CD4-positive, alpha-beta T cell treated with Interleukin-15 for 1 hour (primary cell): ENCODE measurements around the gene SLC34A2.

Experiments
- DNase-seq: peaks from one replicate; pipeline ENCODE4 v3.0.0-alpha.2; 2020

SLC34A2 gene

GRCh38 chr4:25663781-25664180 lies 8.1 kb downstream of the SLC34A2 start:
- no peak for DNase-seq

- no peak for DNase-seq
These were observed 10.5 kb downstream of the SLC34A2 start for GRCh38 chr4:25666031-25666630.

- DNase-seq: no peak
These were observed 12.4 kb downstream of the SLC34A2 start for GRCh38 chr4:25667931-25668557.

GRCh38 chr4:25670991-25671390 lies 15.3 kb downstream of the SLC34A2 start:
- no peak for DNase-seq

GRCh38 chr4:25672756-25673155 lies 17.1 kb downstream of the SLC34A2 start:
- DNase-seq: no peak

- no peak for DNase-seq
These were observed 18.7 kb downstream of the SLC34A2 start for GRCh38 chr4:25674386-25674785.

GRCh38 chr4:25676221-25676620 lies 20.6 kb downstream of the SLC34A2 start:
- no peak for DNase-seq

GRCh38 chr4:25677157-25677556 lies 21.5 kb downstream of the SLC34A2 start:
- no peak for DNase-seq

GRCh38 chr4:25677943-25678342 lies 22.3 kb downstream of the SLC34A2 start:
- no peak for DNase-seq

GRCh38 chr4:25687773-25688172 lies 32.1 kb downstream of the SLC34A2 start:
- DNase-seq: no peak

GRCh38 chr4:25694466-25694865 lies 38.8 kb downstream of the SLC34A2 start:
- no peak for DNase-seq

GRCh38 chr4:25696409-25696808 lies 40.8 kb downstream of the SLC34A2 start:
- DNase-seq: no peak

- no peak for DNase-seq
These were observed 41.9 kb downstream of the SLC34A2 start for GRCh38 chr4:25697516-25697915.

- DNase-seq: no peak
These were observed 45.0 kb downstream of the SLC34A2 start for GRCh38 chr4:25700661-25701060.

GRCh38 chr4:25702848-25703247 lies 47.2 kb downstream of the SLC34A2 start:
- no peak for DNase-seq

GRCh38 chr4:25703731-25704388 lies 48.2 kb downstream of the SLC34A2 start:
- no peak for DNase-seq

GRCh38 chr4:25704516-25704915 lies 48.9 kb downstream of the SLC34A2 start:
- no peak for DNase-seq

- no peak for DNase-seq
These were observed 55.0 kb downstream of the SLC34A2 start for GRCh38 chr4:25710637-25711036.

- no peak for DNase-seq
These were observed 57.0 kb downstream of the SLC34A2 start for GRCh38 chr4:25712611-25713010.

GRCh38 chr4:25713812-25714211 lies 58.2 kb downstream of the SLC34A2 start:
- DNase-seq: no peak

- DNase-seq: no peak
These were observed 67.3 kb downstream of the SLC34A2 start for GRCh38 chr4:25722964-25723363.

- DNase-seq: no peak
These were observed 67.8 kb downstream of the SLC34A2 start for GRCh38 chr4:25723409-25723808.

- no peak for DNase-seq
These were observed 70.2 kb downstream of the SLC34A2 start for GRCh38 chr4:25725870-25726269.

GRCh38 chr4:25727711-25728493 lies 72.3 kb downstream of the SLC34A2 start:
- no peak for DNase-seq
